C4-2B (cell line): Measurements from ENCODE around the gene KCNIP1.

Experiments
- CTCF ChIP-seq: fragments of 450-650 bp; conservative IDR thresholded peaks from 2 replicates; pipeline ENCODE4 v1.5.1; 2017; ENCODE audit warnings: mild to moderate bottlenecking
- ZFX ChIP-seq: fragments of 450-650 bp; IDR thresholded peaks from 2 replicates; pipeline ENCODE4 v1.6.1; 2017

GRCh38 chr5:170551076-170551475 lies 47.3 kb downstream of the KCNIP1 start:
- TF ChIP-seq CTCF: no peak
- no peak for TF ChIP-seq ZFX
